Measurements from ENCODE around the gene LIN37.

DNA sequence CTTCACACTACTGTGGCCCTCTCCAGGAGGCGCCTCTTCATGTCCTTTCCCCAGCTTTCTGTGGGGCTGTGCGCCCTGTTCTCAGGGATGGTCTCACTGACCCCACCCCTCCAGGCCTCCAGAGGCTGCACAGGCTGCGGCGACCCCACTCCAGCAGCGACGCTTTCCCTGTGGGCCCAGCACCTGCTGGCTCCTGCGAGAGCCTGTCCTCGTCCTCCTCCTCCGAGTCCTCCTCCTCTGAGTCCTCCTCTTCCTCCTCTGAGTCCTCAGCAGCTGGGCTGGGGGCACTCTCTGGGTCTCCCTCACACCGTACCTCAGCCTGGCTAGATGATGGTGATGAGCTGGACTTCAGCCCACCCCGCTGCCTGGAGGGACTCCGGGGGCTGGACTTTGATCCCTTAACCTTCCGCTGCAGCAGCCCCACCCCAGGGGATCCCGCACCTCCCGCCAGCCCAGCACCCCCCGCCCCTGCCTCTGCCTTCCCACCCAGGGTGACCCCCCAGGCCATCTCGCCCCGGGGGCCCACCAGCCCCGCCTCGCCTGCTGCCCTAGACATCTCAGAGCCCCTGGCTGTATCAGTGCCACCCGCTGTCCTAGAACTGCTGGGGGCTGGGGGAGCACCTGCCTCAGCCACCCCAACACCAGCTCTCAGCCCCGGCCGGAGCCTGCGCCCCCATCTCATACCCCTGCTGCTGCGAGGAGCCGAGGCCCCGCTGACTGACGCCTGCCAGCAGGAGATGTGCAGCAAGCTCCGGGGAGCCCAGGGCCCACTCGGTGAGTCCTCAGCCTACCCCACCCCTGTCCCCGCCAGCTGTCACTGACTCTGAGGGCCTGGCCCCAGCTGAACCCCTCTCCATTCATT is 38.2 kb downstream of the LIN37 start:
- TF ChIP-seq, protein P1, sequence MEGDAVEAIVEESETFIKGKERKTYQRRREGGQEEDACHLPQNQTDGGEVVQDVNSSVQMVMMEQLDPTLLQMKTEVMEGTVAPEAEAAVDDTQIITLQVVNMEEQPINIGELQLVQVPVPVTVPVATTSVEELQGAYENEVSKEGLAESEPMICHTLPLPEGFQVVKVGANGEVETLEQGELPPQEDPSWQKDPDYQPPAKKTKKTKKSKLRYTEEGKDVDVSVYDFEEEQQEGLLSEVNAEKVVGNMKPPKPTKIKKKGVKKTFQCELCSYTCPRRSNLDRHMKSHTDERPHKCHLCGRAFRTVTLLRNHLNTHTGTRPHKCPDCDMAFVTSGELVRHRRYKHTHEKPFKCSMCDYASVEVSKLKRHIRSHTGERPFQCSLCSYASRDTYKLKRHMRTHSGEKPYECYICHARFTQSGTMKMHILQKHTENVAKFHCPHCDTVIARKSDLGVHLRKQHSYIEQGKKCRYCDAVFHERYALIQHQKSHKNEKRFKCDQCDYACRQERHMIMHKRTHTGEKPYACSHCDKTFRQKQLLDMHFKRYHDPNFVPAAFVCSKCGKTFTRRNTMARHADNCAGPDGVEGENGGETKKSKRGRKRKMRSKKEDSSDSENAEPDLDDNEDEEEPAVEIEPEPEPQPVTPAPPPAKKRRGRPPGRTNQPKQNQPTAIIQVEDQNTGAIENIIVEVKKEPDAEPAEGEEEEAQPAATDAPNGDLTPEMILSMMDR (IDR thresholded peaks at IDR 0.05), result no peak
- TF ChIP-seq POLR2A (IDR thresholded peaks at IDR 0.05), result no peak

All from testis (tissue), 2 donors.